Lower lobe of right lung (tissue), 2 donors: ENCODE data around the gene ARHGAP22. TPM values are rescaled to one million over a fixed set of nuclear protein-coding genes. Genes with fewer than 3 reads are reported as not detected.

Source experiments
- ATAC-seq, 2 donors: fragments of 200-7000 bp; cut with Tn5 transposase; one replicate each; pipeline ENCODE4 v1.9.1; 2020 to 2022; ENCODE audit warnings: mild to moderate bottlenecking in 2 of 2, moderate library complexity in 2 of 2
- DNase-seq: peaks from one replicate; pipeline ENCODE4 v3.0.0-alpha.2; 2020
- H3K27ac ChIP-seq: fragments of 200-600 bp; one replicate; pipeline ENCODE4 v1.8.0; 2022
- H3K27me3 ChIP-seq: fragments of 200-600 bp; one replicate; pipeline ENCODE4 v1.8.0; 2022; ENCODE audit warnings: low read depth
- H3K36me3 ChIP-seq: fragments of 200-600 bp; one replicate; pipeline ENCODE4 v1.8.0; 2022; ENCODE audit warnings: mild to moderate bottlenecking
- H3K4me1 ChIP-seq: fragments of 200-600 bp; one replicate; pipeline ENCODE4 v1.8.0; 2022
- H3K4me3 ChIP-seq: fragments of 200-600 bp; one replicate; pipeline ENCODE4 v1.8.0; 2022; ENCODE audit warnings: mild to moderate bottlenecking
- H3K9me3 ChIP-seq: fragments of 200-600 bp; one replicate; pipeline ENCODE4 v1.8.0; 2022
- CTCF ChIP-seq: fragments of 200-600 bp; IDR thresholded peaks from one replicate; pipeline ENCODE4 v1.8.0; 2022; ENCODE audit warnings: antibody characterized with exemption, mild to moderate bottlenecking
- intact Hi-C: fragments of 100-400 bp; cut with DNase I; formaldehyde crosslinking; loops from one replicate; pipeline ENCODE4 v1.11.0; 2022
- total RNA-seq: library from RNA; stranded (reverse); fragmentation: NEBNext Ultra II Directional; extraction: Animal tissue kit (Norgen Biotek cat#: 25700); gene quantifications from one replicate; pipeline ENCODE4 v1.2.1, GENCODE V29; 2021
- donor health status: DM: no; HTN: yes; CAD: no; lungs with severe emphysema.

ARHGAP22 gene
- total RNA-seq, 1 donor from 2014 or later: 9.6 TPM

GRCh38 chr10:48525113-48525512 is 79.8 kb downstream of the ARHGAP22 start:
- ATAC-seq (no peak), DNase-seq (no peak)
- no peak overlapping the region for H3K27ac ChIP-seq
- intact Hi-C loops: no loop called here
- peaks cover 25% of the 10 kb centered on the region for H3K27me3 ChIP-seq
- H3K36me3 ChIP-seq: no peaks in the 10 kb centered on the region
- H3K4me1 ChIP-seq: peaks cover 12% of the 10 kb centered on the region
- H3K9me3 ChIP-seq: no peaks in the 10 kb centered on the region
- H3K4me3 ChIP-seq: no peak overlapping the region
- TF ChIP-seq CTCF: no peak

GRCh38 chr10:48523820-48524758 is 80.8 kb downstream of the ARHGAP22 start:
- Histone ChIP-seq H3K4me1 (peaks cover 12% of the 10 kb centered on the region), H3K27me3 (peaks cover 25% of the 10 kb centered on the region), H3K9me3 (no peaks in the 10 kb centered on the region), H3K36me3 (no peaks in the 10 kb centered on the region), H3K27ac (no peak overlapping the region), H3K4me3 (peak overlapping the region; percentile 55)
- peak; percentile 68 to 71 for ATAC-seq
- peak; percentile 45 for TF ChIP-seq CTCF
- DNase-seq: no peak
- intact Hi-C loops: no loop called here

- TF ChIP-seq CTCF: no peak
- intact Hi-C loops: no loop called here
- Histone ChIP-seq H3K9me3 (no peaks in the 10 kb centered on the region), H3K4me1 (peaks cover 12% of the 10 kb centered on the region), H3K27ac (no peak overlapping the region), H3K4me3 (peak overlapping the region; percentile 55), H3K36me3 (no peaks in the 10 kb centered on the region), H3K27me3 (peaks cover 25% of the 10 kb centered on the region)
- ATAC-seq: peak; percentile 53 to 54
- no peak for DNase-seq
These were observed 81.6 kb downstream of the ARHGAP22 start for GRCh38 chr10:48523212-48523819.

GRCh38 chr10:48522011-48522765 is 82.7 kb downstream of the ARHGAP22 start:
- H3K4me1 ChIP-seq: peaks cover 12% of the 10 kb centered on the region
- no peak overlapping the region for H3K4me3 ChIP-seq
- no peak for DNase-seq
- intact Hi-C loops: no loop called here
- no peaks in the 10 kb centered on the region for H3K9me3 ChIP-seq
- ATAC-seq: no peak
- peaks cover 25% of the 10 kb centered on the region for H3K27me3 ChIP-seq
- TF ChIP-seq CTCF: no peak
- H3K36me3 ChIP-seq: no peaks in the 10 kb centered on the region
- no peak overlapping the region for H3K27ac ChIP-seq

- Histone ChIP-seq H3K9me3 (peaks cover 2% of the 10 kb centered on the region), H3K27ac (no peak overlapping the region), H3K4me1 (peaks cover 12% of the 10 kb centered on the region), H3K36me3 (no peaks in the 10 kb centered on the region), H3K4me3 (no peak overlapping the region), H3K27me3 (peaks cover 25% of the 10 kb centered on the region)
- ATAC-seq (no peak), DNase-seq (no peak)
- TF ChIP-seq CTCF: no peak
- intact Hi-C loops: no loop called here
These were observed 84.3 kb downstream of the ARHGAP22 start for GRCh38 chr10:48520594-48520993.
